Measurements from ENCODE around the gene COL12A1. TPM values are rescaled to one million over a fixed set of nuclear protein-coding genes. Genes with fewer than 3 reads are reported as not detected.
A peak's percentile ranks its signal among the peaks of the same experiment; 100 is the strongest.

Gene COL12A1
- total and polyA plus RNA-seq, 9 of the 15 experiments (the other 6 are each of a cell fraction or from before 2014, with no cell fraction given), result 0.11 TPM; not detected in 8

DNA sequence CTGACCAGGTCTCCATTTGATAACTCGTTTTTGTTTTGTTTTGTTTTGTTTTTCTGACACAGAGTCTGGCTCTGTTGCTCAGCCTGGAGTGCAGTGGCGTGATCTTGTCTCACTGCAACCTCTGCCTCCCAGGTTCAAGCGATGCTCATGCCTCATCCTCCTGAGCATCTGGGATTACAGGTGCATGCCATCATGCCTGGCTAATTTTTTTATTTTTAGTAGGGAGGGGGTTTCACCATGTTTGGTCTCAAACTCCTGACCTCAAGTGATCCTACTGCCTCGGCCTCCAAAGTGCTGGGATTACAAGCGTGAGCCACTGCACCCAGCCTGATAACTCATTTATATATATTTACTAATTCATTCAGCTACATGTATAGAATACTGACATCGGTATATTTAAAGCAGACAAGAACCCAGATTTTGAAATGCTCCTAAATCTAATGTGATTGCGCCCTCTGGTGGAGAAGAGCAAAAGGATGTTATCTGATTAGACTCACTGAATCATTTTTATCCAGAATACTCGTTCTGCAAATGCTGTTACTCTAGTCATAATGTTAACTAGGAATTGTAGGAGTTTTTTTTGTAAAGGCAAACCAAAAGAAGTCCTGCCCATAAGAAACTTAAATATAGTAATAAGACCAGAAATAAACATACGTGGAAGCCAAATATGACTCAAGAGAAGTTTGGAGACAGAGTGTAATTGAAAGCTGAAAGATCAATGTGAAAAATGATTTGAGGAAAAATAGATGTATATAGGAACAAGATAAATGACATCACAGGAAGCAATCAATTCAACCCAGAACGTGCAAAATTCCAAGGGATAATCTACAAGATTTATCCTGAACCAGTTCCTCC, 5.3 kb upstream of the COL12A1 start (continued):
- TF ChIP-seq MTF1 (CRISPR knock-in tag; IDR thresholded peaks at IDR 0.05; ENCODE audit: borderline replicate concordance) (no peak), ZNF436 (CRISPR knock-in tag; IDR thresholded peaks at IDR 0.05) (no peak), ZNF3 (CRISPR knock-in tag; IDR thresholded peaks at IDR 0.05) (no peak), ZNF134 (CRISPR knock-in tag; conservative IDR thresholded peaks at IDR 0.05) (no peak), NFYB (IDR thresholded peaks at IDR 0.05; ENCODE audit: extremely low read depth, insufficient read length) (no peak)
- TF ChIP-seq, protein P1, sequence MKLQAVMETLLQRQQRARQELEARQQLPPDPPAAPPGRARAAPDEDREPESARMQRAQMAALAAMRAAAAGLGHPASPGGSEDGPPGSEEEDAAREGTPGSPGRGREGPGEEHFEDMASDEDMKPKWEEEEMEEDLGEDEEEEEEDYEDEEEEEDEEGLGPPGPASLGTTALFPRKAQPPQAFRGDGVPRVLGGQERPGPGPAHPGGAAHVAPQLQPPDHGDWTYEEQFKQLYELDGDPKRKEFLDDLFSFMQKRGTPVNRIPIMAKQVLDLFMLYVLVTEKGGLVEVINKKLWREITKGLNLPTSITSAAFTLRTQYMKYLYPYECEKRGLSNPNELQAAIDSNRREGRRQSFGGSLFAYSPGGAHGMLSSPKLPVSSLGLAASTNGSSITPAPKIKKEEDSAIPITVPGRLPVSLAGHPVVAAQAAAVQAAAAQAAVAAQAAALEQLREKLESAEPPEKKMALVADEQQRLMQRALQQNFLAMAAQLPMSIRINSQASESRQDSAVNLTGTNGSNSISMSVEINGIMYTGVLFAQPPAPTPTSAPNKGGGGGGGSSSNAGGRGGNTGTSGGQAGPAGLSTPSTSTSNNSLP (IDR thresholded peaks at IDR 0.05; ENCODE audit: borderline replicate concordance, low read depth, low read length), result peak; percentile 81; the same call in 1 of the 2 replicates
- TF ChIP-seq, protein P2, sequence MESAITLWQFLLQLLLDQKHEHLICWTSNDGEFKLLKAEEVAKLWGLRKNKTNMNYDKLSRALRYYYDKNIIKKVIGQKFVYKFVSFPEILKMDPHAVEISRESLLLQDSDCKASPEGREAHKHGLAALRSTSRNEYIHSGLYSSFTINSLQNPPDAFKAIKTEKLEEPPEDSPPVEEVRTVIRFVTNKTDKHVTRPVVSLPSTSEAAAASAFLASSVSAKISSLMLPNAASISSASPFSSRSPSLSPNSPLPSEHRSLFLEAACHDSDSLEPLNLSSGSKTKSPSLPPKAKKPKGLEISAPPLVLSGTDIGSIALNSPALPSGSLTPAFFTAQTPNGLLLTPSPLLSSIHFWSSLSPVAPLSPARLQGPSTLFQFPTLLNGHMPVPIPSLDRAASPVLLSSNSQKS (CRISPR knock-in tag; IDR thresholded peaks at IDR 0.05), result no peak

Data from K562 (cell line).